AG04449 (cell line): ENCODE data around the gene VSIR.

Experiments
- CTCF ChIA-PET: fragments of 350-600 bp; formaldehyde crosslinking; extraction: SDS; loops from one replicate; lab custom pipeline; 2021; ENCODE audit warnings: antibody characterized with exemption; lab: Yijun Ruan, JAX
- POLR2A ChIA-PET: fragments of 400-600, 350-600 bp; formaldehyde crosslinking; extraction: SDS; loops from one replicate; lab custom pipeline; 2020; ENCODE audit warnings: antibody characterized with exemption, inconsistent platforms; lab: Yijun Ruan, JAX
- DNase-seq: peaks from one replicate; pipeline ENCODE4 v3.0.0-alpha.2; 2010; ENCODE audit warnings: low read depth, low spot score
- H3K4me3 ChIP-seq: 2 replicates; pipeline ENCODE4 v1.5.1; 2011; ENCODE audit warnings: low read depth, mild to moderate bottlenecking, control low read depth, low read length
- CTCF ChIP-seq: IDR thresholded peaks from one replicate; pipeline ENCODE4 v1.5.1; 2011; ENCODE audit warnings: mild to moderate bottlenecking, moderate library complexity, low read length, control low read depth, inconsistent platforms; ENCODE audit not compliant: insufficient read depth; ENCODE audit errors: missing control alignments

The VSIR gene

GRCh38 chr10:71765176-71765904 lies 8.0 kb downstream of the VSIR start:
- no peak for DNase-seq
- ChIA-PET POLR2A (interaction anchor here (2.0 kb wide), 1 partner anchor 8 kb away, joined by 9 read pairs; the partner anchor contains the start of gene VSIR), CTCF (interaction anchor here (0.7 to 4.2 kb wide), 2 partner anchors 8 to 131 kb away, joined by 3 to 31 read pairs; partner anchors contain the start of gene VSIR)
- H3K4me3 ChIP-seq: no peak overlapping the region
- no peak for TF ChIP-seq CTCF

GRCh38 chr10:71763352-71764127 lies 9.8 kb downstream of the VSIR start:
- ChIA-PET POLR2A (interaction anchor here (2.0 kb wide), 1 partner anchor 10 kb away, joined by 9 read pairs; the partner anchor contains the start of gene VSIR), CTCF (interaction anchor here (1.3 to 4.2 kb wide), 2 partner anchors 10 to 133 kb away, joined by 5 to 31 read pairs; partner anchors contain the start of gene VSIR)
- no peak for TF ChIP-seq CTCF
- DNase-seq: no peak
- no peak overlapping the region for H3K4me3 ChIP-seq

- TF ChIP-seq CTCF: no peak
- ChIA-PET POLR2A (no interaction called here), CTCF (interaction anchor here (4.2 kb wide), 1 partner anchor 11 kb away, joined by 31 read pairs; the partner anchor contains the start of gene VSIR)
- no peak for DNase-seq
- no peak overlapping the region for H3K4me3 ChIP-seq
These were observed 11.0 kb downstream of the VSIR start for GRCh38 chr10:71762324-71762723.

GRCh38 chr10:71761541-71762113 lies 11.7 kb downstream of the VSIR start:
- H3K4me3 ChIP-seq: no peak overlapping the region
- TF ChIP-seq CTCF: no peak
- POLR2A ChIA-PET: no interaction called here
- no peak for DNase-seq
- CTCF ChIA-PET: interaction anchor here (4.2 kb wide), 1 partner anchor 12 kb away, joined by 31 read pairs; the partner anchor contains the start of gene VSIR

GRCh38 chr10:71761105-71761511 lies 12.2 kb downstream of the VSIR start:
- TF ChIP-seq CTCF: no peak
- ChIA-PET CTCF (no interaction called here), POLR2A (no interaction called here)
- no peak overlapping the region for H3K4me3 ChIP-seq
- no peak for DNase-seq
